GM12874 (cell line): Measurements from ENCODE around the gene RPLP2.

ENCODE experiments used
- TF ChIP-seq, protein P1 (sequence below): IDR thresholded peaks from 2 replicates; pipeline ENCODE4 v1.5.1; 2011; ENCODE audit warnings: low read depth, mild to moderate bottlenecking, control low read depth, low read length, moderate library complexity; ENCODE audit not compliant: insufficient read depth

Gene RPLP2

GRCh38 chr11:858762-859339, 49.1 kb downstream of the RPLP2 start:
- TF ChIP-seq, protein P1, sequence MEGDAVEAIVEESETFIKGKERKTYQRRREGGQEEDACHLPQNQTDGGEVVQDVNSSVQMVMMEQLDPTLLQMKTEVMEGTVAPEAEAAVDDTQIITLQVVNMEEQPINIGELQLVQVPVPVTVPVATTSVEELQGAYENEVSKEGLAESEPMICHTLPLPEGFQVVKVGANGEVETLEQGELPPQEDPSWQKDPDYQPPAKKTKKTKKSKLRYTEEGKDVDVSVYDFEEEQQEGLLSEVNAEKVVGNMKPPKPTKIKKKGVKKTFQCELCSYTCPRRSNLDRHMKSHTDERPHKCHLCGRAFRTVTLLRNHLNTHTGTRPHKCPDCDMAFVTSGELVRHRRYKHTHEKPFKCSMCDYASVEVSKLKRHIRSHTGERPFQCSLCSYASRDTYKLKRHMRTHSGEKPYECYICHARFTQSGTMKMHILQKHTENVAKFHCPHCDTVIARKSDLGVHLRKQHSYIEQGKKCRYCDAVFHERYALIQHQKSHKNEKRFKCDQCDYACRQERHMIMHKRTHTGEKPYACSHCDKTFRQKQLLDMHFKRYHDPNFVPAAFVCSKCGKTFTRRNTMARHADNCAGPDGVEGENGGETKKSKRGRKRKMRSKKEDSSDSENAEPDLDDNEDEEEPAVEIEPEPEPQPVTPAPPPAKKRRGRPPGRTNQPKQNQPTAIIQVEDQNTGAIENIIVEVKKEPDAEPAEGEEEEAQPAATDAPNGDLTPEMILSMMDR = no peak

DNA sequence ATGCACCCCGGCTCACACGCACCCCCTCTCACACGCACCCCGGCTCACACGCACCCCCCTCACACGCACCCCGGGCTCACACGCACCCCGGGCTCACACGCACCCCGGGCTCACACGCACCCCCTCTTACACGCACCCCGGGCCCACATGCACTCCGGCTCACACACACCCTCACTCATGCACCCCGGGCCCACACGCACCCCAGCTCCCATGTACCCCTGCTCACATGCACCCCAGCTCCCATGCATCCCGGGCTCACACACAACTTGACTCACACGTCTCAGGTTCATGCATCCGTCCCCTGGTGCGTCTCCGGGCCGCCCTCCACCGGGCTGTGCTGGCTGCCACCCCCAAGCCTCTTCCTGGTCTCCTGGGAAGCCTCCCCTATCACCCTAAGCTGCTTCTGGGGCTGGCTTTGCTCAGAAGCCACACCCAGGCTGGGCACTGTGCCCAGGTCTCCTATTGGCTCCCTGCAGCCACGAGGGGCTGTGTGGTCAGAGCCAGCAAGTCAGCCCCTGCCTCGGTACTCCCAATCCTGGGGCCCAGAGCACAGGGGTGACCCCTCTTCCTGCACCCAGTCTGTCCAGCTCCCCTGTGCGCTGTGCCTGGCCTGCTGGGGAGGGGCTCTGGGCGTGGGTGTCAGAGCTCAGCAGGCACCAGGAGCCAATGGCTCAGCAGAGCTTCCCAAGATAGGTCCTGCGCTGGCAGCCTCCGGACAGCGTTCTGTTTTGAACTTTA, 49.8 kb downstream of the RPLP2 start:
- TF ChIP-seq, protein P1 = no peak

DNA sequence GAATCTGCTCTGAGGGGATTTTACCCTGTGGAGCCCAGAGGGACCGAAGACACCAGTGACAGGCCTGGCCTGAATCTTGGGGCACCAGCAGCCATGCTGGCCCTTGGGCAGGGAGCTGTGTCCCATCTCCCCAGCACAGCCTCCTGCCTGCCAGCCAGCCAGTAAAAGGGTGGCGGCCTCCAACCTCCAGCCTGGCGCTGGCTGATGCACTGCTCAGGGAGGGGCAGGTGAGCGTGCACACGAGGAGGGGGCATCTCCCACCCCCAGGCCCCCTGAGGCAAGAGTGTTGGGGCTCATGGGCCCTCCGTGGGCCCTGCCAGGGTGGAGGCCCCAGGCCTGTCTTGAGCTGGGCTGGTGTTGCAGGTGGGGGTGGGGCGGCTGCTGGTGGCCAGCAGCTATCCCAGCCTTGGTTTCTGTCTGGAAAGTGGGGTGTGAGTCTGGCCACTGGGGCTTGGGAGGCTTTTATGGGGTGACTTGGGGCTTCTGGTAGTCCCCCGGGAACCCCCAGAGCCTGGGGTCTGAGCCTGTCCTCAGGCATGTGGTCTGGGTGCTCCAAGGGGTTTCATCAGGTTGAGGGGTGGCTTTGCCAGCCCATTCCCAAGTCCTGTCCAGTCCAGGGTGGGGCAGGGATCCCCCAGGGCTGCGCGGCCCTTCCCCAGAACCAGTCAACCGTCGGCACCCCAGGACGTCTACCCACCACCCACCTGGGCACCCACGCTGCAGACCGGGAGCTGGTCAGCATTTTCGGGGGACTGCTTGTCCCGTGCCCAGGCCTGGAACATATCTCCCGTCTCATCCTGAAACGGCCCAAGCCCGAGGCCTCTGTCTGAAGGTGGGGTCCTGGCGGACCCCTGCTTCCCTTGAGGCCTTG, 50.7 kb downstream of the RPLP2 start:
- TF ChIP-seq, protein P1 = no peak

DNA sequence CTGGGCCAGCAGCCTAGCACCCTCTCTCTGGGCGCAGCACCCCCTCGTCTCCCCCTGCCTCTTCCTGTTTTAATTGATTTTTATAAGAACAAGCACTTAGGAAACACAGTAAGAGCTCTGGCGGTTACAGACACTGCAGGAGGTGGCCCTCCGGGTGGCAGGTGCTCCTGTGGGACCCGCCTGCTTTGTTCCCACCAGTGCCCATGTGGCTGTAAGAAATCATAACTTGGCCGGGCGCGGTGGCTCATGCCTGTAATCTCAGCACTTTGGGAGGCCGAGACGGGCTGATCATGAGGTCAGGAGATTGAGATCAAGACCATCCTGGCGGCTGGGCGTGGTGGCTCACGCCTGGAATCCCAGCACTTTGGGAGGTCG, 51.3 kb downstream of the RPLP2 start:
- TF ChIP-seq, protein P1 = no peak

GRCh38 chr11:862081-862661, 52.4 kb downstream of the RPLP2 start:
- TF ChIP-seq, protein P1 = no peak
